Caki2 (cell line): Measurements from ENCODE around the gene DAPK1. TPM values are rescaled to one million over a fixed set of nuclear protein-coding genes. Genes with fewer than 3 reads are reported as not detected.

Experiments used
- DNase-seq: peaks from one replicate; pipeline ENCODE4 v3.0.0-alpha.2; 2015; ENCODE audit warnings: low read depth
- in situ Hi-C: cut with HindIII; loops from 2 replicates; pipeline ENCODE4 v1.10.0; 2016; ENCODE audit warnings: low sequenced_read_pairs, low pct_unique_long_range_greater_than_20kb, mixed read lengths
- total RNA-seq: library from RNA; depleted of rRNA; stranded (reverse); fragments of >200 nt; shearing (Covaris generic); gene quantifications from 2 replicates; pipeline ENCODE4 v1.2.3, GENCODE V29; 2014; ENCODE audit warnings: low replicate concordance

Gene DAPK1
- total RNA-seq, 1 experiment from 2014 or later = 20.9 TPM

DNA sequence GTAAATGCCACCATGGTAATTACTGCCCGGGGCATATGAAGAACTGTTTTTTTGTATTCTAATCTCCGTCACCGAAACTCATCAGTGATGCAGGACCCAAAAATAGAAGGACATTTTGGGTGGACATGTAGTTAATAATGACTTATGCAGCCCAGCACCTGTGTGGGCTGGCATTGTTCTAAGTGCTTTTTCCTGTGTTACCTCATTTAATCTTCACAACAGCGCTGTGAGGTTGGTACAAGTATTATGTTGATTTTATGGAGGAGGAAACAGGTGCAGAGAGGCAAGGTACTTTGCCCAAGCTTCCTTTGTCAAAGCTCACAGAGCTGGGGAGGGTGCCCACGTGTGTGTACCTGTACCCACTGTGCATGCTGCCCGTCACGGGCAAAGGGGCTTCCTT, 58.4 kb downstream of the DAPK1 start:
- in situ Hi-C loops = no loop called here
- no peak for DNase-seq

DNA sequence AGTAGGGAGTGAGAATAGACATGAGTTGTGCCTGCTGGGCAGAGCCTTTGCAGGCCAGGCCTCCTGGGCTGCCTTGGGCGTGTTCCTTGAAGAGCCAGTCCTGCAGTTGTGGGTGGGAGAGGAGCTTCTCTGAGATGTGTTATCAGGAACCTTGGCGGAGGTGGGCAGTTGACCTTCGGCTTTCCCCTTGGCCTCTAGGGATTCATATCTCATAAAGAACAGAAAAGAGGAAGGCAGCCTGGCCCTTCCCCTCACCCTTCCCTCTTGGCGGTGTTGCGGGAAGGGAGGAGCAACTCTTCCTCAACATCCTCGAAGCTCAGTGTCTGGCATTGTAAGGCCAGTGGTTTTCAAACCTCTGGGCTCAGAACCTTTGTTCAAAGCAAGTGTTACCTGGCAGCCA, 59.2 kb downstream of the DAPK1 start:
- no peak for DNase-seq
- in situ Hi-C loops = no loop called here

DNA sequence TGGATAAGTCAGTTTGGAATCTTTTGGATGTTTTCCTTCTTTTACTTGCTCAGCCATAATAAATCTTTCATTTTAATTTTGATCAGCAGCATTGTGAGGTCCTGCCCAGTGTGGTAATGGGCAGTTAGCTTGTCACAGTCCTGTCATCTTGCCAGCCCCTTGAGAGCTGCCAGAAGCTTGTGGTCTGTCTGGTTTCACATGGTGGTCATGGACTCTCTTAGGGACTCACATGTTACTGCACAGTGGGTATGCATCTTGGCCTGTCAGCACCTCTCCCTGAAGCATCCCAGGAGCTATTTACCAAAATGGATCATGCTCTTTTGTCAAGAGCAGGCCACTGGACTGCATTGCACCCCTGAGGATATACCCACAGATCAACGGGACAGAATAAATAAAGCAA, 60.3 kb downstream of the DAPK1 start:
- in situ Hi-C loops = no loop called here
- DNase-seq = no peak

DNA sequence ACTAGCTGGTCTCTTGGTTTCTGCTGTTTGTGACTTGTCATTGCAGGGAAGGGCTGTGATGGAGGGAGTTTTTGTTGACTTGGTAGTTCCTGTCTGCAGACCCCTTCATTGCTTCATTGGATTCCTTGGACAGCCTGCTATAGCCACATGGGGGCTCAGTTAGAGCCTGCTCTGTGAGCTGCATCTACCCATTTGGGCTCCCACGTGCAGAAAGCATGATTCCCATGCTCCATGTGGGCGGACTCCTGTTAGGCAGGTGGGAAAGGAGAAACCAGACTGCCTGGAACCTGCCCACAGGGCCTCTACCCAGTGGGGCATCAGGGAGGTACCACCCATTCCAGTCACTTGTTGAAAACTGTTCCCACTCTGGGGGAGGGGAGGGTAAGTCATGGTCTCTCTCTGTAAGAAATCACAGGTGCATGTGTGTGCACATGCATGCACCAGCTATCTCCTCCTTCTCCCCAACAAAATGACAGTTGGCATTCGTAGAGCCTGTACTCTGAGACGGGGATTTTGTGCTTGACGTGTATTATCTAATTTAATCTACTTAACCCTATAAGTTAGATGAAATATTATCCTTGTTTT, 61.0 kb downstream of the DAPK1 start:
- DNase-seq = no peak
- in situ Hi-C loops = no loop called here

DNA sequence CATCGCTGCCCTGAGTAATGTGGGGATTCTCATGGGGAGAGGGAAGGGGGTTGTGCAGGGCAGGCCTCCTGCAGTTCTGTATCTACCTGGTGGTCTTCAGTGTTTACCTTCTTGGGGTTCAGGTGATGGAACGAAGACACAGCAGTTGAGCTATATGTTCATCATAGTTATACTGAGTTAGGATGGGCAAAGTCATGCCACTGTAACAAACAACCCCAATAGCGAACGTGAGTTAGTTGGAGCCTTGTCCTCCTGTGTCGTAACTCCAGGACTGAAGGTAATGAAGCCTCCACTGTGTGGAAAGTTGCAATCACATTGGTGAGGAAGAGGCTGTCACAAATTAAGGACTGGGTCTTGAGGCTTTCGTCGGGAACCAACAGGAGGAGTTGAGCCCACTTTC, 64.4 kb downstream of the DAPK1 start:
- in situ Hi-C loops = no loop called here
- no peak for DNase-seq

DNA sequence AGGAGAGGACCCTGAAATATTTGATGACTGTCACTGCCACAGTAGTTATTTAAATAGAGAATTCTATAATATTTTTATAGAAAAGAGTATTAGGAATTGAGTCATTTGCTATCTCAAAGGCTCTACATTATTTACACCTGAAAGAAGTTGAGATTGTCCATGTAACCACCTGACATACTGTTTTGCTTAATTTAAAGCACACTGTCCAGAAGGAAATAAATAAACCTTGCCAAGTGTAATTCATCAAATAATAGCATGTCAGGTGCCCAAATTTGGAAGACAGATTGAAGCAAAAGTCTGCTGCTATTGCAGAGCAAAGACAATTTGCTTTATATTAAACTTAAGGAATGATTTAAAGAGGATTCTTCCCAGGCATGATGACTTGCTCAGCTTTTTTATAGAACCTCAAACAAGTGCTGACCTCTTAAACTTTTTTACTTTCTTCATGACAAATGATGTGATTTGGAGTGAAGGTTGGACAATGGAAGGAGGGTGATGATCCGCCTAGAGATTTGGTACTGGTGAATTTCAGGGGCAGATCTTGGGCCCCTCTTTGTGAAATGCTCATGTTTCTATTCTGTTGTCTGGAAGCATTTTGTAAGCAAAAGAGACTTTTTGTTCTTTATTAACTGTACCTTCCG, 65.0 kb downstream of the DAPK1 start:
- in situ Hi-C loops = no loop called here
- no peak for DNase-seq

DNA sequence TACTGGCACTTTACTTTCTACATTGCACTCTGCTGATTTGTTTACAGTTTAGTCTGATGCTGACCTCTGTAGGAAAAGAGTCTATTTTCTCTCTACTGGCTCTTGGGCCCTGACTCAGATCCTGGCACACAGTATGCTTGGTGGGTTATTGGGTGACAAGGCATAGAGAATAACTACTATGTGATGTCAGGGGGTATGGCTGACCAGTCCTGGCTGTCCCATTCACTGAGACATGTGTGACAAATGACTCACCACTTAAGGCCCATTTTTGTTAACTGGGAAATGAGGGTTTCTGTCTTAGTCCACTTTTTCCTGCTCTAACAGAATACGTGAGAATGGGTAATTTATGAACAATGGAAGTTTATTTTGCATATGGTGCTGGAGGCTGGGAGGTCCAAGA, 66.4 kb downstream of the DAPK1 start:
- in situ Hi-C loops = no loop called here
- DNase-seq = peak; percentile 77

DNA sequence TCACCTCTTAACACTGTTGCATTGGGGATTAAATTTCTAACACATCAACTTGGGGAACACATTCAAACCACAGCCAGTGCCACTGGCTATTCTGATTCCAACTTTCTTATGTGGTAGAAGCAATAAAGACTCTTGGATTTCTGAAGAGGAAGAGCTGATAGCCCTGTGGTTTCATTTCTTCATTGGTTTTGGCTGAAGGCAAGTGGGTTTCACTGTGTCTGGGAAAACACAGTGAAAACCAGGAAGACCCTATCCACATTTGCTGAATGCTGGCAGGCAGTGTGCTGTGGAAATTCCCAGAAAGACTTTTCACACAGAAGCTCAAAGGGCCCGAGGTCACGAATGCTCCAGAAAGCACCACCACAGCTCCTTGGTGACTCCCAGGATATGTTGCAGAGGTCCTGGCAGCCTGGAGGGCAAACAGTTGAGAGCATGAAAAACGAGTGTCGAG, 67.1 kb downstream of the DAPK1 start:
- in situ Hi-C loops = no loop called here
- no peak for DNase-seq

DNA sequence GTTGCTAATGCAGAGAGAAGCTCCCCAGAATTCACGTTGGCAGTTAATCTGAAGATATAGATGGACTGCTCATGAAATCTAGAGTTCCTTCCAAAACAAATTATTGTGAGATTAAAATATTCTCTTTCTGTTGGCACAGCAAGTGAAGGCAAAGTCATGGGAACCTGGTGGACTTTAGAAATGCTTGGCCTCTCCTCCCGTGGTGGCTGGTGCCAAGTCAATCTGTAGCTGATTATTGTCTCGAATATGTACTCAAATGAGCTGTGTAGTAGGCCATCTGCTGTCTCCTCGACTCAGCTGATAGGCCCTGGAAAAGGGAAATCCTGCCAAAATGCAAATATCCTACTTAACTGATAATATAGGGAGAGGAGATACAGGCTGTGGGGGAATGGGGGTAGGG, 69.3 kb downstream of the DAPK1 start:
- no peak for DNase-seq
- in situ Hi-C loops = no loop called here

DNA sequence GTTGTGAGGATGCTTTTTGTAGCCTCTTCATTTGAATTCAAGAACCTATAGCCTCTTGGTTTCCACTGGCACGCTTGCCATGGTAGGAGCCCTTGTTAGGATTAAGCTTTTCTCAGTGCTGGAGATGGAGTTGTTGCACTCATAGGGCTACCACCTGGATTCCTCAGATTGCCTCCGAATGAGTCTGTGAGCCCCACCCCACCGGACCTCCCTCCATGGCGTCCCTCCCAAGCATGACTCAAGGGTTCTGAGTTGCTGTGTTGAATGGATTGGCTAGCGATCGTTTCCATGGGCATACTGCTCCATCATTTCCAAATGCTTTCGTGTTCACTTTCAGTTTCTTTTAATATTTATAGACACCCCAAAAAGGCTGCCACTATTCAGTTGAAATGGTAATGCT, 69.9 kb downstream of the DAPK1 start:
- in situ Hi-C loops = no loop called here
- peak; percentile 37 for DNase-seq

DNA sequence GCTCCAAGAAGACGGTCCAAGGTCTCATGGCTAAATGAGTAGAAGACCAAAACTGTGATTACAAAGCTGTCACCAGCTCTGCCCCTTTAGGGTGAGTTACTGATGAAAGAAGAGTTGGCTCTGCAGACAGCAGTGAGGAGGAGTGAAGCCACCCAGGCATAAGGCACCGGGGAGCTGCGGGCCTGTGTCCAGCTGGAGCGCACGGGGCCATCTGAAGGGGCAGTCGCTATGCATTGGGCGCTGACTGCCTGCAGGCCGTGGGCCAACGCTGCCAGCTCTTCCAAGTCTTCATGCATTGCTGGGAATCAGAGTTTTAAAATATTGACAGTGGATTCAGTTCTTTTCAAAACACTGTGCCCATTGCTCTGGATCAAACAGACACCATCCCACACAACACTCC, 70.3 kb downstream of the DAPK1 start:
- DNase-seq = no peak
- in situ Hi-C loops = no loop called here

DNA sequence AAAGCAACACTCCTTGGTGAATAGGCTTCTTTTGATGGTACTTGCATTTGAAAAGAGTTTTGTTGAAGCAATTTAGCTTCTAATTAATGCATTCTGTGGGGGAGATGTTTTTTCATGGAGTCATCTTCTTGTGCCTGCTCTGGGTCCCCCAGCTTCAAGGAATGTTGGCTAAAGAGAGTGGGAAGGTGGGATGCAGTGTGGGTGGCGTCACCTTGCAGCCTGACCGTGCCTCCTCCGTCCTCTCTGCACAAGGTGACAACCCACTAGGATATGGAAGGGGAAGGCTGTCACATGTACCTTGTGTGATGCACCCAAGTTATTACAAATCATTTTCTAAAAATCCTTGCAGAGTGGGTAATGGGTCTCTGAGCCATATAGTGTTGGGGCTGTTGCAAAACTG, 70.7 kb downstream of the DAPK1 start:
- no peak for DNase-seq
- in situ Hi-C loops = no loop called here

DNA sequence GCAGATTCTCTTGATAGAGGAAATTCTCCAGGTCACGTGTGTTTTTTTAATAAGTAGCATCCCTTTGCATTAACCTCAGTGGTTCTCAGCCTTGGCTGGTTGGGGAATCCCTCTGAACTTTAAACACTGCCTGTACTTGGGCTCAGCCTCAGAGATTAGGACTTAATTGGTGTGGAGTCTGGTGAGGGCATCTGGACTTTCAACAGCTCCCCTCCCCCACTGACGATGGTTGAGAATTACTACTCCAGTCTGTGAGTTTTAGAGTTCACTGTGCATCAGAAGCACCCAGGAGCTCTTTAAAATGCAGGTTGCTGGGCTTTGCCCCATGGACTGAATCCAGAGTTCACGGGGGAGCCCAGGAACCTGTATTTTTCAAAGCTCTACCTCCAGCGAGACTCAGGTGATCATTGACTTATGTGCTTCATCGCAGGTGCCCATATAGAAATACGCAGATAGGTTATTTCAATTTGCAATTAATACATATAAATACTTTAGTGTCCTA, 71.4 kb downstream of the DAPK1 start:
- in situ Hi-C loops = no loop called here
- DNase-seq = no peak

DNA sequence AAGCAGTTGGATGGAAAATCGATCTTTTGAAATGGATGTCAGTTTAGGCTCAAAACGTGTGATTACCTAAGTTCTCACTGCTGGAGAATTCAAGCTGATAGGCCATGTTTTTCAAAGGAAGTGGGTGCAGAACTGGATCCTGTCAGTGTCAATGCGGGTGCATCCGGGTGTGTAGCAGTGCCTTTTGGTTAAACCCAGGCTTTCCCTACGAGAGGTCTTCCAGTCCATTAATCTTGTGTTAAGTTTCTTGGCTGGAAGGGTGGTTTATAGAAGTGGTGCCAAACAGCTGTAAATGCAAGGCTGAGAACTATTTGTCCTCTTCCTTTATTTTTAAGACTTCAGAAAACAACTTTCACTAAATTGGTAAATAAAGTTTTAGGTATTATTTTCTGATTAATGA, 71.9 kb downstream of the DAPK1 start:
- in situ Hi-C loops = no loop called here
- DNase-seq = no peak

DNA sequence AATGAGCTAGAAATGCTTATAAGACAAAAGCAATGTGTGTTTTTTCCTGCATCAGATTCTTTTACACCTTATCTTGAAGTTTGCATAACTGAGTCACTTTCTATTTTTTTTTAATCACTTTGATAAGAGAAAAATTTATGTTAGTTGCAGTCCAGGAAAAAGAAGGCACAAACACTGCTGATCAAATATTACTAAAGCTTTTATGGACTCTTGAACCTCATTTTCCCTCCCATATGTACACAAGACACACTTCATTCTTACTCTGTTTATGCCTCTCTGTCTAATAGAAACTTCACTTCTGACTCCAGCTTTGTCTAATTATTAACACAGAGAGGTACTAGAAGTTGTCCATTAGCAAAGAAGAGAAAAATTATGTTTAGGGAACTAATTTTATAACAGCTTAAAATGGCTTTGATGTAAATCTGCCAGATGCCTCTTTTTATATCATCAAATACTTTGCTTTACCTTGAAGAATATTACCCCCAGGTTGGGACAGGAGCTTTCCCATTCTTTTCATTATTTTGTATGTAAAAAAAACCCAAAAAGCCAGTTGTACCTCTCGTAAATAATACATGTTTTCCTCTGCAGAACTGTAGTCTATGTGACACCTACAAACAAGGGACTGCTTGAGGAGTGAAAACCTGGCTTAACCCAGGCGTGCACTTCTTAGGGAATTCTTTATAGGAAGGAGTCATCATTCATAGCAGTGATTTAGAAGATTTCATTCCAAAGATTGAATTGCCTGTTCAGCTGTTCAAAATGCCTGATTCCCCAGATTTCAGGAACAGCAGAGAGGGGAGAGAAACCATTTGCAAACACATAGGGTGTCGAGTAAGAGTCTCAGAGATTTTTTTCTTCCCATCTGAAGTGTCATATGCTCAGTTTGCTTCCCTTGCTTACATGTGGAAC, 72.6 kb downstream of the DAPK1 start:
- peak; percentile 26 for DNase-seq
- in situ Hi-C loops = no loop called here

DNA sequence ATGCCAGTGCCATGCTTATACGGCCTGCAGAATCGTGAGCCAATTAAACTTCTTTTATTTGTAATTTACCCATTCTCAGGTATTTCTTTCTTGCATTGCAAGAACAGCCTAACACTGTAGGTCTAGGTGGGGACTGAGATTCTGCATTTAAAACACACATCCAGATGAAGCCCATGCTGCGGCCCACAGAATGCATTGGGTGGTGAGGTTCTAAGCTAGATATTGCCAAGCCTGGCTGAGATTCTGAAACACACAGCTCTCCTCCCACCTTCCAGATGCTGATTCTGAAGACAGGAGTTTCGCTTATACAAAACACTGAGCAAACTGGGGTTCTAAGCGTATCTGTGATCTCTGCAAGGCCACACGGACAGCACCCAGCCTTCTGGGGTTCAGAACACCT, 75.1 kb downstream of the DAPK1 start:
- in situ Hi-C loops = no loop called here
- DNase-seq = no peak

DNA sequence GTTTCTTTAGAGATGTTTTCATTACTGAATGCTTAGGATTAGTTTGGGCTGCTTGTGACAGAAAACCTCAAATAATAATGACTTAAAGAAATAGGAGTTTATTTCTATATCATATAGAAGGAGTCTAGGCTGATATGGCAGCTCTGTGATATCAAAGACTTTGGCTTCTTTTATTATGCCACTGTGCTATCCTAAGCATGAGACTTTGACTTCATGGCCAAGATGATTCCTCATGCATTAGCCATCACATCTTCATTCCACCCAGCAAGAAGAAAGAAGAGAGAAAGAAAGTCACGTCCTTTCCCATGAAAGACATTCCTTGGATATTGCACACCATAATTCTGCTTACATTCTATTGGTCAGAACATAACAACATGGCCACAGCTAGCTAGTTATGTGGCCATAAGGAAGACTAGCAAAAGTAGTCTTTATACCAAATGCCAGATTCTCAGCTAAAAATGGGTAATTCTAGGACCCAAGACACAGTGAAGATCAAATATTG, 76.2 kb downstream of the DAPK1 start:
- in situ Hi-C loops = no loop called here
- DNase-seq = no peak

DNA sequence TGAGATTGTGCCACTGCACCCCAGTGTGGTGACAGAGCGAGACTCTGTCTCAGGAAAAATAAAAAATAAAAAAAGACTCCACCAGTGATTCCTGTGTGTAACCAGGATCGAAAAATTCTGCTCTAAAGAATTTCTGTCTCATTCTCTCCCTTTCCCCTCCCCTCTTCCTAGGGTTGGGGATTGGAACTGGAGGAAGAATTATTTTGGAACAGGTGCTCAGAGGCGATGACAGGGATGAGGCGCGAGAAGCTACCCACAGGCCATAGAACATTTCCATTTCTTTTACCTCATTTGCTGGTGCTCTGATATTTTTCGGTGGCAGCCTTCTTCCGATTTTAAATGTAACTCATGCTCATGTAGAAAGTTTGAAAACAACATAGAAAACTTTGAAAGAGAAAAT, 80.1 kb downstream of the DAPK1 start:
- in situ Hi-C loops = no loop called here
- DNase-seq = no peak

DNA sequence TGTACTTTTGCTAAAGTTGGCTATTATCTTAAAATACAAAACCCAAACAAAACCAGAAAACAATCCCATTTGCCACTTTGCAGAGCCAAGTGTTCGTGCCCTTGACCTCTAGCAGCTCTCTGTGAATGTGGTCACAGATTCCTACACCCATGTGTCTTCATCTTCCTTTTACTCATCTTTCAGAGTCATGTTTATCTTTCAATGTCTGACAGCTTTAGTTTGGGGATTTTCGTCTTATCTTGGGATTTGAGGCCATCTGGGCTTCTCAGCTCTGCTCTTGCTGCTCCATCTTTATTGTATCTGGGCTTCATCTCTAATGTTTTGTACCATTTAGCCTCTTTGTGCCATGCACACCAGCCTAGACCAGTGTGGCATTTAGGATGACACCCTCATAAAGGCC, 81.0 kb downstream of the DAPK1 start:
- in situ Hi-C loops = no loop called here
- DNase-seq = no peak
